Lower leg skin (tissue), 3 donors: ENCODE data around the gene SCYL2.
"Not testable (repeated sequence)": the region's sequence is repeated elsewhere in the genome, so short reads cannot be mapped to it uniquely, and the experiment has no call there.

Source experiments
- CTCF ChIP-seq, 3 donors: fragments of 450-650 bp; IDR thresholded peaks; one replicate each; pipeline ENCODE4 v1.5.1; 2016; ENCODE audit warnings: antibody characterized with exemption in 3 of 3, mild to moderate bottlenecking in 3 of 3, moderate library complexity in 2 of 3
- POLR2A ChIP-seq, 2 donors: fragments of 450-650 bp; IDR thresholded peaks; one replicate each; pipeline ENCODE4 v1.6.1; 2016 to 2017; ENCODE audit warnings: antibody characterized with exemption in 2 of 2, mild to moderate bottlenecking in 1 of 2, moderate library complexity in 1 of 2

GRCh38 chr12:100231873-100232272 lies 35.1 kb upstream of the SCYL2 start:
- not testable (repeated sequence) for TF ChIP-seq CTCF, POLR2A (IDR thresholded peaks at IDR 0.05)
